ENCODE data around the gene OR52E2.
"Not testable (repeated sequence)": the region's sequence is repeated elsewhere in the genome, so short reads cannot be mapped to it uniquely, and the experiment has no call there.

Gene OR52E2

DNA sequence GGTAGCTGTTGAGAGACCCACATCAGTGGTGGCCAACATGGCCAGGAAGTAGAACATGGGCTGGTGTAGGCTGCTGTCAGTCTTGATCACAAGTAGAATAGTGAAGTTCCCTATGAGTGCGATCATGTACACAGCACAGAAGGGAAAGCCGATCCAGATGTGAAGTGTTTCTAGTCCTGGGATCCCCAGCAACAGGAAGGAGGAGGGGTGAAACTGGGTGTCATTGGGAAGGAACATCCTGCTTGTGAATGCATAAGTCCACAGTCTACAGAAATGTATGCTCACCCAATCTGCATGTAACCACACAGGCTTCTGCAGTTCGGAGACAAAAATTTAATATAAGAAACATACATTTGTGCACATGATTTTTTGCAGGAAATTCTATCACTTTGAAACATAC lies at the start of gene OR52E2:
Gene OR52E2 (minus strand): TSS at position 237 of the 400 bp plus-strand sequence. CDS start 0 bp downstream, at position 237.
- DNase-seq: no peak

DNA sequence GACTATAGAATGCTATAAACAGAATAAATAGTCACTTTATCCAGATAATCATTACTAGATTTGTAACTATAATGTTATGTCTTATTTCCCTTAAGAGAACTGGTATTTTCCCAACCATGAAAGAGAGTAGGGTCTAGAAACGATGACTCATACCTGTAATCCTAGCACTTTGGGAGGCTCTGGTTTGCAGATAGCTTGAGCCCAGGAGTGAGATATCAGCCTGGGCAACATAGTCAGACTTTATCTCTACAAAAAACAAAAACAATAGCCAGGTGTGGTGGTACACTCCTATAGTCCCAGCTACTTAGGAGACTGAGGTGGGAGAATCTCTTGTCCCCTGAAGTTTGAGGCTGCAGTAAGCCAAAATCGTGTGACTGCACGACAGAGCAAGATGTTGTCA lies 47.9 kb upstream of the OR52E2 start:
- no peak for DNase-seq

DNA sequence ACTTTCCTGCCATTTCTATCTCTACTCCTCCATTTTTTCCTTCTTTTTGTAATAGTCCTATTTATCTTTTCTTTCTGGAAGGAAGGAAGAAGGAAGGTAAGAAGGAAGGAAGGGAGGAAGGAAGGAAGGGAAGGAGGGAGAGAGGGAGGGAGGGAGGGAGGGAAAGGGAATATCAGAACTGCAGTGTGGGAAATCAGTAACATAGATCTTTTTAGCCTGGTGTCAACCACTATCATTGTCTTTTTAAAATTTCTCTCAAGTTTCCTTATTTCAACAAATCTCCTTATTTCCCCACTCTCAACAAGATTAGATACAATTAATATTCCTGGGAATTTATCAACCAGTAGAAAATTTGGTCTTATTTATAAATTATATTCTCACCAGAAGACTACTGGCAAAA lies 43.6 kb upstream of the OR52E2 start:
- DNase-seq: no peak

DNA sequence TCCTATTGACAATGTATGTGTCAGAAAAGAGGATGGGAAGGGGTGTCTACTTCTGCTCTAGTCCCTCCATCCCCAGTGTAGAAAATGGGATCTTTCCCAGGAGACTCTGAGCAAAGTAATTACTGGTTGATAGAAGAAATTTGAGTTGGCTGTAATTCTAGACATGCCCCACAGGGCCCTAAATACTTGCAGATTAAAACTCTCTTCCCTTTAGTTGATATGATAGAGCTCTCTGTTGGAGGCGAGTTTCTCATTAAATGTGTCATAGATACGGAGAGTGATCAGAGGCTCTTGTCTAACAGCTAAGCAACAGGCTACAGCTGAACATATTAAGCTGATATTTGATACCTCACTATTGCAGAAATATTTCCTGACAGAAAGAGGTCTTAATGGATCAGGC lies 42.8 kb upstream of the OR52E2 start:
- DNase-seq: no peak

DNA sequence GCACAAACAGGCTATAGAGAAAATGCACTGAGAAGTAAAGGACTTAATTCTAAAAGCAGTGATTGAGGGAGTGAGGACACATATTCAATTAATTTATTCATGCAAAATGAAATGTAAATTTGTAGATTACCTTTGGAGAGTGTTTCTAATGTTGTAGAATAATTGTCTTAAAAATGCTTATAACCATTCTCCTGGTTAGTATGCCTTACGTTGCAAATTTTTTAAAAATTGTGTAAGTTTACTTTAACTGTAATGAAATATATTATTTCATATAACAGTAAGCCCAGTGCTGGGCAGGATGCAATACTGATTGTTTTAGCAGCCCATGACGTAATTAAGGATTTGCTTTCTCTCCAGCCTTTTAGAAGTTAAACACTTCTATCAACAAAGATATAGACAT lies 36.6 kb upstream of the OR52E2 start:
- no peak for DNase-seq

DNA sequence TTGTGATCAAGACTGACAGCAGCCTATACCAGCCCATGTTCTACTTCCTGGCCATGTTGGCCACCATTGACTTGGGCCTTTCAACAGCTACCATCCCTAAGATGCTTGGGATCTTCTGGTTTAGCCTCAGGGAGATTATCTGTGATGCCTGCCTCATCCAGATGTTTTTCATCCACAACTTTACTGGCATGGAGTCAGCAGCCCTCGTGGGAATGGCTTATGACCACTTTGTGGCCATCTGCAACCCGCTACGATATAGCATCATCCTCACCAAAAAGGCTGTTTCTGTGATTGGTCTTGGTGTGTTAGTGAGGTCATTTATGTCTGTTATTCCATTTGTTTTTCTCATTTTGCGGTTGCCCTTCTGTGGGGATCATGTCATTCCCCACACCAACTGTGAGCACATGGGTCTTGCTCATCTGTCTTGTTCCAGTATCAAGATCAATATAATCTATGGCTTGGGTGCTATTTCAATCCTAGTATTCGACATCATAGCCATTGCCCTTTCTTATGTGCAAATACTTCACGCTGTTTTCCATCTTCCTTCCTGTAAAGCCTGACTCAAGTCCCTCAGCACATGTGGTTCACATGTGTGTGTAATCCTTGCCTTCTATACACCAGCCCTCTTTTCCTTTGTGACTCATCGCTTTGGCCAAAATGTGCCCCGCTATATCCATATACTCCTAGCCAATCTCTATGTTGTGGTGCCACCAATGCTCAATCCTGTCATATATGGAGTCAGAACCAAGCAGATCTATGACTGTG lies 33.6 kb upstream of the OR52E2 start:
- DNase-seq: no peak

DNA sequence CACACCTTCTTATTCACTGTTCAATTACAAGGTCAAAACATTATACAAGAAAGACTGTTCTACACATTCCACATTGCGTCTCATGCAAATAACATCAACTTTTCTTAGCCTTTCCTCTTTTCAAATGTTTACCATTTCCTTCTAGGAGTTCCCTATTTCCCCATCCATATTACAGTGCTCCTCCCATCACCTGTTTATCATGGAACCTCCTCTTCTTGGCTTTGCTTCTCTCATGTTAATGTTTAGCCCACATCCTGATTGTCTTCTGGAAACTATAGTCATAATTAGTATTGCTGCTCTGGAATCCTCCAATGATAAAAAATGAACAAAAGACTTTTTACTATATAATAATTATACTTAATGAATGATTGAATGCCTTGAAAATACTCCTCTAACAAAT lies 31.2 kb upstream of the OR52E2 start:
- DNase-seq: no peak

DNA sequence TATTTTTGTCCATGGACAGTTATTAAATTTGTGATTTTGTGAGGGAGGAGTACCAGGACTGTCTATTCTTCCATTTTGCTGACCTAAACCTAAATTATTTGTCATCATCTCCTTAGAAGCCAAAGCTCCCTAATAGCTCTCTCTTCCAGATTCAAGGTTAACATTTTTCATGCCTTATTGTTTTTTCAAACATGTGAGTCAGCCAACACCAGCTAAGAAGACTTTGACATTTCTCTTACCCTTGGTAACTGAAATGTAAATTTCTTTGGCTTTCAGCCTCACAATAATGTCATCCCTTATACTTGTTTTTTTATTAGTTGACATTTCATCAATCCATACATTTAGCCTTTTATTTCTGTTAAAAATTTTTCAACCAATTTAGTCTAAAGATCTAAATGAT lies 29.1 kb upstream of the OR52E2 start:
- DNase-seq: no peak

DNA sequence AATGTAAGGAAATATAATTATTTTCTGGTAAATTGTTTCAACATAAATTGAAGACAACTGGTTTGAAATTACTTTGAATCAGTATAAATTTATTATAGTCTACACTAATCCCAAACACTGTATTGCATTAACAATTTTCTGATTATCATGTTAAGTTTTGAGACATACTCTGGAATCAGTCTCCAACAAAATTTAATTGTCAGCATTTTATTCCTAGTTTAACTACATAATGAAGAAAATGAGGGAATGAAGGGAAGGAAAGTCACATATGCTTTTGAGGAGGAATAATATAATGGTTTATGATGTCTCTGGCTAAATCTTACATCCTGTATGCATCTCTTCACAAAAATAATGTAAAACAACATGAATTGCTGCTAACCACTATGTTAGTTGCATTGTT lies 24.2 kb upstream of the OR52E2 start:
- DNase-seq: no peak

DNA sequence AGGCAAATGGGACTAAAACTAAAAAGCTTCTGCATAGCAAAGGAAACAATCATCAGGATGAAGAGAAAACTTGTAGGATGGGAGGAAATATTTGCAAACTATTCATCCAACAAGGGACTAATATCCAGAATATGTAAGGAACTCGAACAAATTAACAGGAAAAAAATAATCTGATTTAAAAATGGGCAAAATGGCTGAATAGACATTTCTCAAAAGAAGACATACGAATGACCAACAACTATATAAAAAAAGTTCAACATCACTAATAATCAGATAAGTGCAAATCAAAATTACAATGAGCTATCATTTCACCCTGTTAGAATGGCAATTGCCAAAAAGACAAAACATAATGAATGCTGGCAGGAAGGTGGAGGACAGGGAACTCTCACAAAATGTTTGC lies 22.0 kb upstream of the OR52E2 start:
- DNase-seq: no peak

DNA sequence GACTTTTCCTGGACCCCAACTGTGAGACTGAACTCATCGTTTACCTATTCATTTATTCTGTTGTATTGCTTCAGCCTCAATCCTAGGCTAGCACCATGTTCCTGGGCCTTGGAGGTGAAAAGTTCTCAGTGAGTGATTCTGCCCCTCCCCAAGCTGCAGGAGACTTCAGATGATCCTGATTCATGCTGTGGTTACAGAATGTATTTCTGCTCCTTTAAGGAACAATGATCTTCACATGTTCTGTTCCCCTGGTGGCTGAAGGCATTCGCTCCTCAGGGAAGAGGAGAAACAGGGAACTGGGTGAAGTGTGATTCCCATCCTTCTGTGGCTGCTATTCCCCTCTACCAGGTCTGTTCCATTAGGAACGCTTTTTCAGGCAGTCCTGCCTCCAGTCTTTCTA lies 12.4 kb upstream of the OR52E2 start:
- no peak for DNase-seq

DNA sequence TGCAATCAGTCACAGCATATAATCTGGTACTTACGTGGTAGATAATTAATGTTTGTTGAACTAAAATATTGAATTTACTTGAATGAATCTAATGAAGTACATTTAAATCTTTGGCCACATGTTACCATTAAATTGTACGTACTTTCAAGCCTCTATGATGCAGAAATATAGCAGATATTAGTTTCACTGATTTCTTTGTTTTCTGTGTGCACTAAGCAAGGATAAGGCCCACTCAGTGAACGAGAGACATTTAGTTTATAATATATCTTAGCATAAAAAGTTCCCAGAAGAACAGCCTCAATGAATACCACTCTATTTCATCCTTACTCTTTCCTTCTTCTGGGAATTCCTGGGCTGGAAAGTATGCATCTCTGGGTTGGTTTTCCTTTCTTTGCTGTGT lies 9.8 kb upstream of the OR52E2 start, which contains the start of gene OR52E1:
Gene OR52E1 (plus strand): TSS at position 301 of the 400 bp plus-strand sequence.
- DNase-seq: no peak

DNA sequence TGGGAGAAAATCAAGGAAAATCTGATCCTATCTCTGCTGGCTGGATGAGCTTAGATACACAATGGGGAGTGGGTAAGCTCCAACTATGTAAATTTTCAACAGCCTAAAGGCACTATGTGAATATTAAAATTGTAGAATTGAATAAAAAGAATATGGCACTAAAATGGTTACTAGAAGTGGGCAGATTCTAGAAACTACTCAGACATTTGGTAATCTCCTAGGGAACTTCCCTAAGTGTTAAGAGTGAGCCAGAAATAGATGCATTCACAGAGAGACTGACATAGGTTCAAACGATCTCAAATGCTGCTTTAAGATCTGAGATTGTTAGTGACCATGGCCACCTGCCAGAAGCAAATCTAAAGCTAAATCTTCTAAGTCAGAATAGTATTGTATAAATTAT lies 5.6 kb upstream of the OR52E2 start:
- DNase-seq: no peak

DNA sequence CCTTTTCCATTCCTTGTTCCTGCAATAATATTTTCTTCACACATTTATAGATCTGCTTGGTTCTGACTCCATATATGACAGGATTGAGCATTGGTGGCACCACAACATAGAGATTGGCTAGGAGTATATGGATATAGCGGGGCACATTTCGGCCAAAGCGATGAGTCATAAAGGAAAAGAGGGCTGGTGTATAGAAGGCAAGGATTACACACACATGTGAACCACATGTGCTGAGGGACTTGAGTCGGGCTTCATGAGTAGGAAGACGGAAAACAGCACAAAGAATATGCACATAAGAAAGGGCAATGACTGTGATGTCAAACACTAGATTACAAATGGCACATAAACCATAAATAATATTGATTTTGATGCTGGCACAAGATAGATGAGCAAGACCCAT lies 748 bp downstream of the OR52E2 start:
- not testable (repeated sequence) for DNase-seq

DNA sequence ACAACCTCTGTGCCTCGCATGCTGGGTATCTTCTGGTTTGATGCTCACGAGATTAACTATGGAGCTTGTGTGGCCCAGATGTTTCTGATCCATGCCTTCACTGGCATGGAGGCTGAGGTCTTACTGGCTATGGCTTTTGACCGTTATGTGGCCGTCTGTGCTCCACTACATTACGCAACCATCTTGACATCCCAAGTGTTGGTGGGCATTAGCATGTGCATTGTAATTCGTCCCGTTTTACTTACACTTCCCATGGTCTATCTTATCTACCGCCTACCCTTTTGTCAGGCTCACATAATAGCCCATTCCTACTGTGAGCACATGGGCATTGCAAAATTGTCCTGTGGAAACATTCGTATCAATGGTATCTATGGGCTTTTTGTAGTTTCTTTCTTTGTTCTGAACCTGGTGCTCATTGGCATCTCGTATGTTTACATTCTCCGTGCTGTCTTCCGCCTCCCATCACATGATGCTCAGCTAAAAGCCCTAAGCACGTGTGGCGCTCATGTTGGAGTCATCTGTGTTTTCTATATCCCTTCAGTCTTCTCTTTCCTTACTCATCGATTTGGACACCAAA lies 12.6 kb downstream of the OR52E2 start:
- no peak for DNase-seq

DNA sequence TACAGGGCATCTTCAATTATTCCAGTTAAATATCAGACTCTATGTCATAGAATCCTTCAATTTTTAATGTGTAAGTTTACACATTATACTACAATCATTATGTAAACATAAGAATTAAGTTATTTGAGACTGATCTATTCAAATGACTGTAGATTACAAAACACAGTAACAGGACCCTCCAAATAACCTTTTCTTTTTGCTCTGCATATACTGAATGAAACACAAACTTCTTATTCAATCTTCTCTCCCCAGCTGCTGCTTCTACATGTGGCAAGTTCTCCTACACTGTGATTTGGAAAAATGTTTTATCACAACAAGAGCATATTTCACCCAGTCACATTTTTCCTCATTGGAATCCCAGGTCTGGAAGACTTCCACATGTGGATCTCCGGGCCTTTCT lies 13.2 kb downstream of the OR52E2 start, which contains the start of gene OR52J3:
Gene OR52J3 (plus strand): TSS at position 301 of the 400 bp plus-strand sequence. CDS start 0 bp downstream, at position 301.
- DNase-seq: no peak

DNA sequence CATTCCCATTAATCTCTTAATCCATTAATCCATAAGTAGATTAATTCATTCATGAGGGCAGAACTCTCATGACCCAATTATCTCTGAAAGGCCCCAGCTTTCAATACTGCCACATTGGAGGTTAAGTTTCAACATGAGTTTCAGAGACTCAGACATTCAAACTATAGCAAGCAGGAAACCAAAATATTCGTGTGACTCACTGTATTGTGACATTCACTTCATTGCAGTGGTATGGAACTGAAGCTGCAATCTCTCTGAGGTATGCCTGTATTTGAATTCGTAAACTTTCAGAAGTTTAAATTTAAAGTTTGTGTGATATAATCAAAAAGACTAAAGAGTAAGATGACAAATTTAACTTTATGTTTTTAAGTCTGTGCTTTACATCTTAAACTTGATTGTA lies 16.0 kb downstream of the OR52E2 start:
- DNase-seq: no peak

DNA sequence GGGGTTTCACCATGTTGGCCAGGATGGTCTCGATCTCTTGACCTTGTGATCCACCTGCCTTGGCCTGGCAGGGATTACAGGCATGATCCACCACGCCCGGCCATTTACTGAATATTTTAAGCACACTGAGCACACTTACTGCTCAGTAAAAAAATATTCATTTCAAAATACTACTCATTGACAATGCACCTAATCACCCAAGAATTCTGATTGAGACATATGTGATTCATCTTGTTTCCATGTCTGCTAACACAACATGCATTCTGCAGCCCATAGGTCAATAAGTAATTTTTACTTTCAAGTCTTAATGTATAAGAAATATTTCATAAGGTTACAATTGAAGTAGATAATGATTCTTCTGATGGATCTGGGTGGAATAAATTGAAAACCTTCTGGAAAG lies 17.3 kb downstream of the OR52E2 start:
- no peak for DNase-seq

DNA sequence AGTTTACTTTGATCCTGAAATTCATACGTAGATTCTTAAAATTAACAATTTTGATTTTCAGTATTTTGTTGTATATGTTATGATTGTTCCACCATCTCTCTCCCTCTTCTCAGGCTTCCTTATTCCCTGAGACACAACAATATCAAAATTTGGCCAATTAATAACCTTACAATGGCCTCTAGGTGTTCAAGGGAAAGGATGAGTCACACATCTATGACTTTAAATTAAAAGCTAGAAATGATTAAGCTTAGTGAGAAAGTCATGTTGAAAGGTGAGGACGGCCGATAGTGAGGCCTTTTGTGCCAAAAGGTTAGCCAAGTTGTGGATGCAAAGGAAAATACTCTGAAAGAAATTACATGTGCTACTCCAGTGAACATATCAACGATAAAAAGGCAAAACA lies 18.6 kb downstream of the OR52E2 start:
- no peak for DNase-seq

DNA sequence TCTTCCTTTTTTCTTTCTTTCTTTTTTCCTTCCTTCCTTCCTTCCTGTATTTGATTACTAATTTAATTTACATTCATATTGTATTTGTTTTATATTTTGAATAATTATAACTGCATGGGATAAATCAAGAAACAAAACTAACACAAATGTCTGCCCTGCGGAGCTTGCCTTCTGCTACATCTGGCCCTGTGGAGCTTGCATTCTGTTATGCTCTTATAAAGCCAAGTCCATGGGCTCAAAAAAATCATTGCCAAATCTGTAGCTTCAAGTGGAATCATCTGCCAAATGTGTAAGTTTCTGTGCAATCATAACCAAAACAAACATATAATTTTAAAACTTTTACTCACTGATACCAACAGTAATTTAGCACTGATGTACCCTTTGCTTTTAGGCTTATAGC lies 21.1 kb downstream of the OR52E2 start:
- DNase-seq: no peak

DNA sequence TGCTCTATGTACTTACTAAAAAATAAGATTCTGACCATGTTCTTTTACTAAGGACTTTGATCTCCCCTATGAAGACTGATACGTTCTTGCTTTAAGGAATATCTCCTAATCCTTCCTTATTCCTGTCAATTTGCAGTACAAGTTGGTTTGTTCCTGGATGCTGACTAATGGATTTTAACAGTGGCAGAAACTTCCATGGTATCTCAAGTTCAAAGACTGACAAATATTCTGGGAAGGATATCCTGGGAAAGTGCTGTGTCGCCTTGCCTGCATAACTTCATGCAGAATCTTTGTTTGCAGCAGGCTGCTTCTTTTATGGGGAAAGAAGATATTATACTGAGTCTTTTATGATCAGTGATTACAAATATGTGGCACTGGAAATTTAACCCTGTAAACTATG lies 21.5 kb downstream of the OR52E2 start:
- DNase-seq: no peak

DNA sequence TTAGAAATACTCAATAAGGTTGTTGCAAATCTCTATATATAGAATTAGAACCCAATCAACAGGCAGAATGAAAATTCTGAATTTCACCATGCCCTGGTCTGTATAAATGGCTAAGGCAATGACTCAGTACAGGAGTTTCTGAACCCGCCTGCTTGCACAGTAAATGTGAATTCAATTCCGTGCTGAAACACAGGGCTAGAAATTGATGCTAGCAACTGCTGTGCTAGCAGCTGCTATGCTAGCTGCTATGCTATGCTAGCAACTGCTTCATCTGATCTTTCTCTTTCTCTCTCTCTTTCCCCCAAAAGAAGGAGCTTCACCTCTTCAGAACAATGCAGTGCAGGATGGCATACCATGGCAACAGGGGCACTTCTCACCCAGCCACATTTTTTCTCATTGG lies 22.8 kb downstream of the OR52E2 start:
- DNase-seq: no peak

DNA sequence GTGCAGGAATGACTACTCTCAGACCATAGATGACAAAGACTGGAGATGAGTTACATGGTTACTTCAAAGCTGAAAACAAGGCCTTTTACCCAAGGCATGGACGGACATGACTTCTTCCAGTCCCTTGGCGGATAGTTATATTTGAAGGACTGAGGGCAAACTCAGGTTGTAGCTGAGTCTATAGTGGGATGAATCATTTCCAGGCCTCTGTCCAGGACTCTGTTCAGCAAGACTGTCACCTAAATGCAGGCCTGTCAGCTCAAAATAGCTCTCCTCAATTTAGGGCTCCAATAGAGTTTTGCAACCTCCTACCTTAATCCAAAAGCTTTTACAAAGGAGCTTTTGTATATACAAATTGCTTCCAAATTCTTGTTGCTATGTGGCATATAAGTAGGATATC lies 37.4 kb downstream of the OR52E2 start:
- DNase-seq: no peak

DNA sequence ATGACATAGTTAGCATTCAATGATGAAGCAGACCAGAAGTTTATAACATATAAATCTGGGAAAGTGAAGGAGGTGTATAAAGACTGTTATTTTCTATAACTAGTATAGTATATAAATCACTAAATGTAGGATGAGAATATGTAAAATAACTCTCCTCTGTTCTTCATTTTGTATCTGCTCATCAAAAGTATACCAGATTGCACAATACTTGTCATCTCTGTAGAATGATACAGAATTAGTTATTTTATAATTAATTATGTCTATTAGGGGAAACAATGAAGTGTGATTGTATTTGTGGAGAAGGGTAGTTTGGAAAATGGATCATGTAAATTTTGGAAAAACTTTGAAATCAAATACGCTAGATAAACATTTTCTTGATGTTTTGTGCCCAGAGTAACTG lies 46.4 kb downstream of the OR52E2 start:
- no peak for DNase-seq

DNA sequence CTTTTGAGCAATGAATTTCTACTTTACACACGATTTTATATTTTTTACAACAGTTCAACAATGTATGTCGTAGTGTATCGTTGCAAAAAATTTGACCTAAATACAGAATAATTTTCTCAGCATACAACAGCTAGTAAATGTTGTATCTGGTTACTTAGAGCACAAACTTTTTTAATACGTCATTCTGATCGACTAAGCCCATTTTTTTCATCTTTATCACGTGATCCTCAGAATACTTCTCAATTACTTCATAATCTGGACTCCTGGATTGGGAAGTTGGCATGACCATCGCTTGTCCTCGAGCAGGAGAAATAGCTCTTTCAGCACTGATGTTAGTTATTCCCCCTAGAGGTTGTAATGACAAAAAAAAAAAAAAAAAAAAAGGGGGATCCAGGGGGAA lies 48.2 kb downstream of the OR52E2 start:
- no peak for DNase-seq

Measured in stimulated activated CD4-positive, alpha-beta T cell treated with anti-CD3 and anti-CD28 coated beads, Interleukin-1b, Interleukin-23, amount 100 ng/mL, for 48 hours (primary cell).